Breast epithelium (tissue), 4 donors: ENCODE measurements around the gene TMEM169. TPM values are rescaled to one million over a fixed set of nuclear protein-coding genes. Genes with fewer than 3 reads are reported as not detected.
A peak's percentile ranks its signal among the peaks of the same experiment; 100 is the strongest.

Source experiments
- DNase-seq, 2 donors: peaks; one replicate each; pipeline ENCODE4 v3.0.0-alpha.2; 2019; ENCODE audit warnings: low spot score in 2 of 2
- H3K27ac ChIP-seq, 2 donors: fragments of 200-600 bp; sonication (generic) in 1 of 2; one replicate each; pipeline ENCODE4 v1.5.1; 2016 to 2019; ENCODE audit warnings: mild to moderate bottlenecking in 1 of 2
- H3K27me3 ChIP-seq, 2 donors: fragments of 200-600 bp; sonication (generic) in 1 of 2; one replicate each; pipeline versions ENCODE4 v1.5.1 to v1.6.0; 2017 to 2019; ENCODE audit warnings: control low read depth in 1 of 2, mild to moderate bottlenecking in 1 of 2
- H3K36me3 ChIP-seq: fragments of 200-600 bp; one replicate; pipeline ENCODE4 v1.5.1; 2019
- H3K4me1 ChIP-seq, 2 donors: fragments of 200-600 bp; sonication (generic); one replicate each; pipeline ENCODE4 v1.5.1; 2016 to 2019; ENCODE audit warnings: control low read depth in 1 of 2
- H3K4me3 ChIP-seq, 3 donors: fragments of 200-600 bp; sonication (generic); 1 replicate in 2 of 3; 2 replicates in 1 of 3; pipeline ENCODE4 v1.5.1; 2016 to 2019; ENCODE audit warnings: mild to moderate bottlenecking in 3 of 3, moderate library complexity in 2 of 3
- H3K9me3 ChIP-seq, 2 donors: fragments of 200-600 bp; sonication (generic) in 1 of 2; one replicate each; pipeline ENCODE4 v1.5.1; 2016 to 2019; ENCODE audit warnings: control low read depth in 1 of 2
- CTCF ChIP-seq, 3 donors: fragments of 450-650 bp; IDR thresholded peaks; one replicate each; pipeline ENCODE4 v1.5.1; 2016 to 2017; ENCODE audit warnings: antibody characterized with exemption in 3 of 3, mild to moderate bottlenecking in 3 of 3, moderate library complexity in 3 of 3
- POLR2A ChIP-seq: fragments of 450-650 bp; IDR thresholded peaks from one replicate; pipeline ENCODE4 v1.6.1; 2016; ENCODE audit warnings: antibody characterized with exemption, mild to moderate bottlenecking, moderate library complexity
- POLR2AphosphoS5 ChIP-seq, 3 donors: sonication (generic); formaldehyde crosslinking; IDR thresholded peaks; one replicate each; pipeline ENCODE4 v1.6.1; 2017; ENCODE audit warnings: antibody characterized with exemption in 3 of 3
- intact Hi-C: fragments of 100-400 bp; cut with DNase I; formaldehyde crosslinking; loops from one replicate; pipeline ENCODE4 v1.15.1; 2023; ENCODE audit warnings: low total_unique reads
- total RNA-seq, 3 donors: library from RNA; depleted of rRNA; stranded (reverse); fragments of >200 nt; gene quantifications; one replicate each; pipeline ENCODE4 v1.1.0, GENCODE V29; 2016

The TMEM169 gene
- 1 to 10 TPM in 1 of 3 donors, under 1 TPM in 1, not detected in 1; 0.29 to 1.3 TPM for total RNA-seq

GRCh38 chr2:216081487-216082116 is at the start of gene TMEM169, which contains the start of gene PECR:
TSS of gene TMEM169 (plus strand) at chr2:216081919. CDS start at chr2:216095964, 14,045 bp downstream.
TSS of gene PECR (minus strand) at chr2:216081809. CDS start at chr2:216081741, 68 bp downstream.
- DNase-seq, result peak; percentile 43 to 72
- no peaks in the 10 kb centered on the region for H3K27me3 ChIP-seq
- H3K4me1 ChIP-seq, result no peaks in the 10 kb centered on the region
- intact Hi-C loops, result no loop called here
- peak within 1 kb of the TSS; percentile 2 to 17 for H3K27ac ChIP-seq
- peak within 1 kb of the TSS; percentile 55 to 73 (median 67) for H3K4me3 ChIP-seq
- TF ChIP-seq POLR2A (no peak), POLR2AphosphoS5 (IDR thresholded peaks at IDR 0.05) (no peak)
- no peaks in the 10 kb centered on the region for H3K9me3 ChIP-seq
- no peaks in the 10 kb centered on the region for H3K36me3 ChIP-seq

GRCh38 chr2:216031960-216032689 is 49.6 kb upstream of the TMEM169 start:
- H3K36me3 ChIP-seq, result no peaks in the 10 kb centered on the region
- DNase-seq, result no peak
- no peaks in the 10 kb centered on the region for H3K4me1 ChIP-seq
- intact Hi-C loops, result loop anchor here (2.0 kb wide), 1 partner anchor 15 kb away; no protein-coding TSS in a partner anchor
- H3K27ac ChIP-seq, result no peak overlapping the region
- H3K4me3 ChIP-seq, result no peak overlapping the region
- no peak for TF ChIP-seq POLR2A
- no peak for TF ChIP-seq POLR2AphosphoS5 (IDR thresholded peaks at IDR 0.05)
- no peak for TF ChIP-seq CTCF (IDR thresholded peaks at IDR 0.05)
- no peaks in the 10 kb centered on the region for H3K9me3 ChIP-seq
- no peaks in the 10 kb centered on the region for H3K27me3 ChIP-seq

GRCh38 chr2:216033403-216033802 is 48.3 kb upstream of the TMEM169 start:
- TF ChIP-seq POLR2AphosphoS5 (IDR thresholded peaks at IDR 0.05), result no peak
- TF ChIP-seq POLR2A, result no peak
- TF ChIP-seq CTCF (IDR thresholded peaks at IDR 0.05), result no peak
- intact Hi-C loops, result no loop called here
- no peak for DNase-seq
- Histone ChIP-seq H3K27ac (no peak overlapping the region), H3K4me1 (no peaks in the 10 kb centered on the region), H3K27me3 (no peaks in the 10 kb centered on the region), H3K36me3 (no peaks in the 10 kb centered on the region), H3K4me3 (no peak overlapping the region), H3K9me3 (no peaks in the 10 kb centered on the region)

GRCh38 chr2:216034065-216034464 is 47.7 kb upstream of the TMEM169 start:
- intact Hi-C loops, result no loop called here
- H3K4me1 ChIP-seq, result no peaks in the 10 kb centered on the region
- no peaks in the 10 kb centered on the region for H3K36me3 ChIP-seq
- no peaks in the 10 kb centered on the region for H3K9me3 ChIP-seq
- no peak overlapping the region for H3K4me3 ChIP-seq
- TF ChIP-seq CTCF (IDR thresholded peaks at IDR 0.05), result peak; percentile 51 to 75 (median 56)
- no peak for TF ChIP-seq POLR2A
- no peak for TF ChIP-seq POLR2AphosphoS5 (IDR thresholded peaks at IDR 0.05)
- H3K27ac ChIP-seq, result no peak overlapping the region
- DNase-seq, result peak; percentile 43 to 68
- no peaks in the 10 kb centered on the region for H3K27me3 ChIP-seq

GRCh38 chr2:216039918-216040317 is 41.8 kb upstream of the TMEM169 start:
- Histone ChIP-seq H3K9me3 (no peaks in the 10 kb centered on the region), H3K4me3 (no peak overlapping the region), H3K27me3 (no peaks in the 10 kb centered on the region), H3K4me1 (no peaks in the 10 kb centered on the region), H3K36me3 (no peaks in the 10 kb centered on the region), H3K27ac (no peak overlapping the region)
- DNase-seq, result no peak
- intact Hi-C loops, result no loop called here
- TF ChIP-seq CTCF (IDR thresholded peaks at IDR 0.05) (no peak), POLR2AphosphoS5 (IDR thresholded peaks at IDR 0.05) (no peak), POLR2A (no peak)
